COR-L47 (cell line): ENCODE data around the gene TMEM201.

Experiments
- DNase-seq: peaks from one replicate; lab custom pipeline; 2025; lab: John Stamatoyannopoulos, UW

The TMEM201 gene

GRCh38 chr1:9600861-9601834, 12.4 kb downstream of the TMEM201 start:
- no peak for DNase-seq

DNA sequence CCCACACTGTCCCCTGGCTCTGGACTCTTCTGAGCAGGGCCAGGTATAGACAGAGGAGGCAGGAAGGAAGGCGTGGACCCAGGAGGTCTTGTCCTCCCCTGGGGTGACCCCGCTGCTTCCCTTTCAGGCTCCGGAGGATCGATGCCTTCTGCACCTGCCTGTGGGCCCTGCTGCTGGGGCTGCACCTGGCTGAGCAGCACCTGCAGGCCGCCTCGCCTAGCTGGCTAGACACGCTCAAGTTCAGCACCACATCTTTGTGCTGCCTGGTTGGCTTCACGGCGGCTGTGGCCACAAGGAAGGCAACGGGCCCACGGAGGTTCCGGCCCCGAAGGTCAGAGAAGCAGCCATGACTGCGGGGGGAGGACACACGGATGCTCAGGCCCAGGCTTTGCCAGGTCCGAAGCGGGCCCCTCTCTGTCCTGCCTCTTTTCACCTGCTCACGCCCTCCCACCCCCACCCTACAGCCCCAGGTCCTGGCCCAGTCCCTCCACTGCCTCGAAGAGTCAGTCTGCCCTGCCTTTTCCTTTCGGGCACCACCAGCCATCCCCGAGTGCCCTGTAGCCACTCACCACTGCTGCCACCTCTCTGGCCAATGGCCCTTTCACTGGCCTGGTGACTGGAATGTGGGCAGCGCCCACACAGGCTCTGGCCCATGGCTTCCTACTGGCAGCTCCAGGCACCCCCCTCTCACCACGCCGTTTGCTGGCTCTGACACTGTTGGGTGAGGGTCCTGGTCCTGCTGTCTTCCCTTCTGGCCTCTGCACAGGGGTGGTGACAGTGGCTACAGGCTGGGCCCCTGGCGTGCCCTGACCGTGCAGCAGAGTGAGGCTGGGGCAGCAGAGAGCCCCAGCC, 13.5 kb downstream of the TMEM201 start:
- DNase-seq, result peak; percentile 74

GRCh38 chr1:9602794-9603167, 14.1 kb downstream of the TMEM201 start:
- DNase-seq, result no peak

DNA sequence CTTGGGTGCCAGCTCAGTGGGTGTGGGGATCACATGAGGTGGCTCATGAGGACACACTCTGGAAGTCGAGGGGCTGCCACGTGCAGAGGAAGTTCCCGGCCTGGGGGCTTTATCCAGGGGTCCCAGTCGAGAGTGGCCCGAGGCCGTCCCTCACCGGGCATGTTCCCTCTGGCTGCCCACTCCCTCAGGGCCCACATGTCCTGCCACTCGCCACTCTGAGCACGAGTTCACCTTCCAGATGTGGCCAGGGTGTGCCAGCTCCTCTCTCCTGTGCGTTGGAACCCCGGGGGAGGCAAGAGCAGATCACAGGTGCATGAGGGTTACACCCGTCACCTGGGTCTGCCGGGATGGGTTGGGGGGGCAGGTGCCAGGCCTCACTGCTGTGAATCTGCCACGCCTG, 14.6 kb downstream of the TMEM201 start:
- no peak for DNase-seq

GRCh38 chr1:9603766-9604753, 15.3 kb downstream of the TMEM201 start:
- DNase-seq, result no peak

- DNase-seq, result peak; percentile 59
Observed at GRCh38 chr1:9604836-9605235, 16.1 kb downstream of the TMEM201 start.

GRCh38 chr1:9605946-9606455, 17.3 kb downstream of the TMEM201 start:
- DNase-seq, result no peak

DNA sequence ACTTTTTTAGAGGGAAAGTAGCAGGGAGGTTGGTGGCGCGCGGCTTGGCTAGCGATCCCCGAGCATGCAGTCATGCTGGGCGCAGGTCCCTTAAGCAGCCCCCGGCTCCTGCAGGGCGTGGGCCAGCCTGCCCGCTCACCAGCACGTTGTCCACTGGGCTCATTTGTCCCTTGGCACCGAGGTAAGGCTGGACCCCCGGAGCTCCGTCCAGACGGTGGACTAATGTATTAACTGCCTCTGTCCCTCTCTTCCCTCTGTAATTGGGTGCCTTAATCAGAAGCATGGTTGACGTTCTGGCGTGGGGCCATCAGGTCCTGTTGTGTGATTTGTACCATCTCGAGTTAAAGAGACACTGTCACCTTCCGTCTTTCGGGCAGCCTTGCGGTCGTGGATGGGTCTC, 17.7 kb downstream of the TMEM201 start:
- DNase-seq, result no peak

DNA sequence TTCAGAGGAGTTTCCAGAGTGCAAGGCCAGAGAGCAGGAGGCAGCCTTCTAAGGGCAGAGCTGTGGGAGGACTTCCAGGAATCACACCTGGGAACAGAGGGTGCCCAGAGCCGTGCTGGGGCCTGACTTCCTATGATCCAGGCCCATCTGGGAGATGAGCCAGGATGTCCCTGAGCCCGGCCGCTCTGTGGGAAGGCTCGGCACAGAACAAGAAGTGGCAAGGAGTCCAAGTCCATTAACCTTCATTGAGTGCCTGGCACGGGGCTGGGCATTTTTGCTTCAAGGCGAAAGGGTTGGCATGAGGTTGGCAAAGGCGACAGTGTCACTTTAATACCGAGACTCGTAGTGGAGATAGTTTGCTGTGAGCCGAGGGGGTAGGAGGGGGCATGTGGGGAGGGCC, 18.2 kb downstream of the TMEM201 start:
- DNase-seq, result no peak

- no peak for DNase-seq
Observed at GRCh38 chr1:9607352-9607751, 18.6 kb downstream of the TMEM201 start.

DNA sequence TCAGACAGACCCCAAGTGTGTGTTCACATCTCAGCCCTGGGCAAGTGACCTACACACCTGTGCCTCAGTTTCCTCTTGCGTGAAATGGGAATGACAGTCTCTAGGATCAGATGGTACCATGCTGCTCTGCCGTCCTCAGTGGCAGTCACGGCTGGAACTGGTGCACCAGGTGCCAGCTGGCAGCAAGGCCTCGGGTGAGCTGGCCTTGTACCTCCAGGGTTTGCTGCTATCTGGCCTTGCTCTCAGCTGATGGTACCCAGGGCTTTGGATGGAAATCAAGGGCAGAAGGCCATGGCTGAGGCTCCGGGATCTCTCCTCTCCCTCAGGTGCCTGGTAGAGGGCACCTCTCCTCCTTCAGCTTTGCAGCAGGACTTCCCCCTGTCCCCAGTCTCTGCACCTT, 21.3 kb downstream of the TMEM201 start:
- no peak for DNase-seq

DNA sequence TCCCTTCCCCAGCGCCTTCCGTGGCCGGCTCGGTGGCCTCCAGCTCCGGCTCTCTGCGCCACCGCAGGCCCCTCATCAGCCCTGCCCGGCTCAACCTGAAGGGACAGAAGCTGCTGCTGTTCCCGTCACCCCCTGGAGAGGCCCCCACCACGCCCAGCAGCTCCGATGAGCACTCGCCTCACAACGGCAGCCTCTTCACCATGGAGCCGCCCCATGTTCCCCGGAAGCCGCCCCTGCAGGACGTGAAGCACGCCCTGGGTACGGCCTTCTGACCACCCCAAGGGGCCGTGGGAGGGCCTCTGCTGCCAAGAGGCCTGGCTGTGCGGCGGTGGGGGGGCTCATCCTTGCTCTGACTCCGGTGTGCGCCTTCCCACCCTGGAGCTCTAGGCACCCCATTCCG, 21.8 kb downstream of the TMEM201 start:
- no peak for DNase-seq

GRCh38 chr1:9611716-9612115, 23.0 kb downstream of the TMEM201 start:
- no peak for DNase-seq

DNA sequence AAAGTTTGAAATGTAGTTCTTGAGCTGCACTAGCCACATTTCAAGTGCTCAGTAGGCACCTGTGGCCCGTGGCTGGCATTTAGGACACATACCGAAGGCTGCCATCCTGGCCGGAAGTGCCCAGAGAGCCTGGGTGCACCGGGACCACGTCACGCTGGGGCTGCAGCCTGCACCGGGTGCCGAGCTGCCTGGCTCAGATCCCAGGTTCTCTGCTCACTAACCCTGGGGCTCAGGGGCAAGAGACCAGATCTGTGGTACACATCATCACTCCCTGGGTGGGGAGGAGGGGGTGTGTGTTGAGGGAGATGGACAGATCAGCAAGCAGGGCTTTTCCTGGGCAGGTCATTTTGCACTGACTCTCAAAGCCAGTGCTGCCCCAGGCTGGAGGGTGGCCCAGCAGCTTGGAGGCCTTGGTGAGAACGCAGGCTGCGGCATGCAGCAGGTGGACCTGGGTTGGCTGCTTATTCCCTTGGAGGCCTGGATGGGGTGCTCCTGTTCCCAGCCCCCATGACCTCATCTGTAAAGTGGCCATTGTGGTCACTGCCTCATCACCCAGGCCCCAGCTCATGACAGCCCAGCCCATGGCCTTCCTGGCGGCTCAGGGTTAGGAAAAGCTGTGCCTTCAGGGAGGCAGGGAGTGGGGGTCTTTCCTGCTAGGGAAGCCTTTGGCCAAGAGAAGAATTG, 23.6 kb downstream of the TMEM201 start:
- no peak for DNase-seq

DNA sequence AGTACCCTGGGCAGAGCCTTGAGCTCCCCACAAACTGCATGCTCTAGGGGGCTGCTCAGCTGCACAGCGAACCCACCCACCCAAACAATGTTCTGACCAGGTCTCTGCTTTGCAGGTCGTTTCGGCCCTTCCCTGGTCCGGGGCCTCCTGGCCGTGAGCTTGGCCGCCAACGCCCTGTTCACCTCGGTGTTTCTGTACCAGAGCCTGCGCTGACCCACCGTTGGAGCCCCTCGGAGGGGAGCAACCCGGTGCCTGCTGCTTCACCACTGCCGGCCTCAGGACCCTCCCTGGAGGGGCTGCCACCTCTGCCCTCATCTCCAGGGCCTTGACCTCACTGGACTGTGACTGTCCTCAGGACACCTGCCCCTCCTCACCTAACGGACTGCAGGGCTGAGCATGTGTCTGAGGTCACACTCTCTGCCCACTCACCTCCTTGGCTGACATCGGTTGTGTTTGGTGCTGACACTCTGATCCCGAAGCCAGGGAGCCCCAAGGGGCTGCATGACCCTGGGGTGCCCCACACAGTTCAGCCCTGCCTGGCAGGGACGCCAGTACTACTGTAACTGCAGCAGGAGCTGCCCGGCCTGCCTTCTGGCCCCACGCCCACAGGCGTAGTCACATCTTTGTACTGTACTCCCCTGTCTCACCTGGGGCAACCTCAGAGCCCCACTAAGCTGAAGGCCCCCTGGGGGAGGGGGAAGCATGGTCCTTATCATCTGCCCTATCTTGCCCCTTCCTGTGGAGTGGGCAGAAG, 24.3 kb downstream of the TMEM201 start:
- no peak for DNase-seq

DNA sequence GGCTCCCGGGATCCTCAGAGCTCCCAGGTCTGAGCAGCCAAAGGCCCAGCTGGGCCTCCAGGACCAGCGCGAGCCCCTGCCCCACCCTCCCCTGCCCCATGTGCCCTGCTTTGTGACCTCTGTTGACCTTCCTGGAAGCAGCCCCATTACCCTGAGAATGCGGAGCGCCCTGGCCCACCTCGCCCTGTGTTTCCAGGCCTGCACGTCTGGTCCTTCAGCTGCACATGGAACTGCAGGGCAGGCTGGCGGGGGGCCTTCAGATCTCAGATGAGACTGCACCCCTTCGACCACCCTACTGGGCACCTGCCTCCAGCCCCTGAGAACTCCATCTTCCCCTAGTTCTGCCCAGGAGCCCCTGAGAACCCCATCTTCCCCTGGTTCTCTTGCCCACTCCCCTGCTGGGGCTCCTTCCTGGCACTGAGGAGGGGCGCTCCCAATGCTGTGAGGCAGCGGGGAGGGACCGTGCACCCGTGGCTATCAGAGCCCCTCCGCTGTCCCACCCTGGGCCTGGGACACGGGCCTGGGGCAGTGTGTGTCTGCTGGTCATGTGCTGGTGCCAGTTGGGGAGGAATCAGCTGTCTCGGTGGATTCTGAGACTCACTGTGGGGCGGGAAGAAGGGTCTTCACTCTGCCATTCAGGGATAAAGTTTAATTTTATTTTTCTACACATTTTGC, 25.1 kb downstream of the TMEM201 start:
- no peak for DNase-seq

GRCh38 chr1:9615316-9616063, 26.8 kb downstream of the TMEM201 start:
- DNase-seq, result peak; percentile 23

DNA sequence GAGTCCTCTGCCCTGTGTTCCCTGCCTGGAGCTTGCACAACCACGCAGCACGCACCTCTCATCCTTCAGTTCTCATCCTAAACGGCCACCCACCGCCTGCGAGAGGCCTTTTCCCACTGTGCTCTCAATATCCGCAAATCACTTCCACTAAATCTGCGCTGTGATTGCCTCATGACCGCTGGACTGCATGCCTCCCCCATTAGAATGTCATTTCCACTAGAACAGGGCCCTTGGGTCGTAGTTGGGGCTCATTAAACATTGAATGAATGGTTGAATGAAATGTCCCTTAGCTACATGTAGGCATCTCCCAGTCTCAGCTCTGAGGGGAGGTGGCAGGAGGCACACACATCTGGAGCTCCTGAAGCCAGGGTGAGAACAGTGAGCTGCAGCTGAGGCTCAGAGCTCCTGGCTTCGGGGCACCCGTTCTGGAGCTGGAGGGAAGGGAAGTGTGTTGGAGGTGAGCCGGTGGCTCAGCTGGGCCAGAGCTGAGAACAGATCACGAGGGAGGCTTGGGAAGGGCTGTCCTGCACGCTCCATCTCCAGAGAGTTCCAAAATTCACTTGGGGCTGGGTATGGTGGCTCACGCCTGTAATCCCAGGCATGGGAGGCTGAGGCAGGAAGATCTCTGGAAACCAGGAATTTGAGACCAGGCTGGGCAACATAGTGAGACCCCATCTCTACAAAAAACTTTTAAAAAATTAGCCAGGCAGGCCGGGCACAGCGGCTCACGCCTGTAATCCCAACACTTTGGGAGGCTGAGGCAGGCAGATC, 30.4 kb downstream of the TMEM201 start:
- no peak for DNase-seq
